ENCODE results near the gene FTO. TPM values are rescaled to one million over a fixed set of nuclear protein-coding genes. Genes with fewer than 3 reads are reported as not detected.
A peak's percentile ranks its signal among the peaks of the same experiment; 100 is the strongest.

The FTO gene
- total and polyA plus RNA-seq, 2 donors from 2014 or later, result 22.3 to 116 TPM

DNA sequence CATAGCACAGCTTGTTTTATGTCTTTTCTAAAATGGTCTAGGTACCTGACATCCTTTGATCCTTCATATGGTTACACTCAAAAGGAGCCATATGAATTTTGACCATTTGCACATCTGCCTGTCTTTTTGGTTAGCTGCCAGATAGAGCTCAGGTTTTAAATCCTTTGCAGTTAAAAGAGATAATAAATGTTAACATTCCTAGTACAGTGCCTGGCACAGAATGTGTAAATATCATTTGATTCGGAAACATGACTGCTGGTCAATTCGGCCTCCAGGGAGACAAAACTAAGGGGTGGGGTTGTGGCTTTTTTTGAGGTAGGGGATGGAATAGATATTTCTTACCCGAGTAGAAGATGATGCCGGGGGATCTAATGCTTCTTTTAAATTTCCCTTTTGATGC, 64.2 kb downstream of the FTO start:
- Histone ChIP-seq H3K4me3 (ENCODE audit: low read length in 3 of 3) (no peak overlapping the region), H3K9ac (ENCODE audit: low read length in 3 of 3) (no peak overlapping the region), H3K4me1 (ENCODE audit: control insufficient read depth in 2 of 3, insufficient read depth in 2 of 3, low read depth in 1 of 3, low read length in 3 of 3) (peaks cover 0 to 31% (median 0%) of the 10 kb centered on the region in 3 donors), H3K9me3 (ENCODE audit: control insufficient read depth in 2 of 3, insufficient read depth in 1 of 3, low read length in 3 of 3) (no peaks in the 10 kb centered on the region), H3K36me3 (ENCODE audit: control insufficient read depth in 2 of 3, insufficient read depth in 3 of 3, low read length in 3 of 3) (no peaks in the 10 kb centered on the region), H3K27me3 (ENCODE audit: control insufficient read depth, insufficient read depth, low read length) (no peaks in the 10 kb centered on the region), H3K27ac (ENCODE audit: low read depth in 2 of 2, low read length in 2 of 2) (no peak overlapping the region)
- DNase-seq (no peak), FAIRE-seq (no peak)
- TF ChIP-seq, protein P1, sequence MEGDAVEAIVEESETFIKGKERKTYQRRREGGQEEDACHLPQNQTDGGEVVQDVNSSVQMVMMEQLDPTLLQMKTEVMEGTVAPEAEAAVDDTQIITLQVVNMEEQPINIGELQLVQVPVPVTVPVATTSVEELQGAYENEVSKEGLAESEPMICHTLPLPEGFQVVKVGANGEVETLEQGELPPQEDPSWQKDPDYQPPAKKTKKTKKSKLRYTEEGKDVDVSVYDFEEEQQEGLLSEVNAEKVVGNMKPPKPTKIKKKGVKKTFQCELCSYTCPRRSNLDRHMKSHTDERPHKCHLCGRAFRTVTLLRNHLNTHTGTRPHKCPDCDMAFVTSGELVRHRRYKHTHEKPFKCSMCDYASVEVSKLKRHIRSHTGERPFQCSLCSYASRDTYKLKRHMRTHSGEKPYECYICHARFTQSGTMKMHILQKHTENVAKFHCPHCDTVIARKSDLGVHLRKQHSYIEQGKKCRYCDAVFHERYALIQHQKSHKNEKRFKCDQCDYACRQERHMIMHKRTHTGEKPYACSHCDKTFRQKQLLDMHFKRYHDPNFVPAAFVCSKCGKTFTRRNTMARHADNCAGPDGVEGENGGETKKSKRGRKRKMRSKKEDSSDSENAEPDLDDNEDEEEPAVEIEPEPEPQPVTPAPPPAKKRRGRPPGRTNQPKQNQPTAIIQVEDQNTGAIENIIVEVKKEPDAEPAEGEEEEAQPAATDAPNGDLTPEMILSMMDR (IDR thresholded peaks at IDR 0.05; ENCODE audit: borderline replicate concordance, extremely low read depth, insufficient read depth), result no peak
- intact Hi-C loops (cut with DNase I), result no loop called here

DNA sequence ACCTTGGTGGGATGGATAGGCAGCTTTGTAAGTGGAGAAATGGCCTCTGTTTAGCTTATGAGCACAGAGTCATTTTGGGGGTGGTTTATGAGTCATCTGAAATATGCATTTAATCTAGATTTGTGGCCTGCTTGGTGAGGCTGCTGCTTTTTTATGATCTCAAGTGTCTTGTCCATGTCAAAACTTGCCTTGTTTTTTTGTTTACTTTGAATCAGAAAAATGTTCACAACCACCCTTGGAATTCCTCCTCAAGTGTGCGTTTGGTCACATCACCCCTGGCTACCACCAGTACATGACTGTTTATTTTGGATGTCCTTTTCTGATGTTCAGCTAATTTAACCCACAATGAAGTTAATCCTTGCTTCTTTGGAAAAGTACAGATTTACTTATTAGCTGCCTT, 64.6 kb downstream of the FTO start:
- intact Hi-C loops (cut with DNase I), result no loop called here
- no peak overlapping the region for H3K27ac ChIP-seq (ENCODE audit: low read depth in 2 of 2, low read length in 2 of 2)
- no peak for FAIRE-seq

GRCh38 chr16:53769185-53769584, 65.2 kb downstream of the FTO start:
- DNase-seq, result no peak
- TF ChIP-seq, protein P1 (IDR thresholded peaks at IDR 0.05; ENCODE audit: borderline replicate concordance, extremely low read depth, insufficient read depth), result no peak
- Histone ChIP-seq H3K4me1 (ENCODE audit: control insufficient read depth in 2 of 3, insufficient read depth in 2 of 3, low read depth in 1 of 3, low read length in 3 of 3) (peaks cover 0 to 26% (median 4%) of the 10 kb centered on the region in 3 donors), H3K36me3 (ENCODE audit: control insufficient read depth in 2 of 3, insufficient read depth in 3 of 3, low read length in 3 of 3) (no peaks in the 10 kb centered on the region), H3K9me3 (ENCODE audit: control insufficient read depth in 2 of 3, insufficient read depth in 1 of 3, low read length in 3 of 3) (no peaks in the 10 kb centered on the region), H3K27ac (ENCODE audit: low read depth in 2 of 2, low read length in 2 of 2) (peak overlapping the region in 1 of 2 donors; percentile 2), H3K4me3 (ENCODE audit: low read length in 3 of 3) (no peak overlapping the region), H3K27me3 (ENCODE audit: control insufficient read depth, insufficient read depth, low read length) (no peaks in the 10 kb centered on the region), H3K9ac (ENCODE audit: low read length in 3 of 3) (no peak overlapping the region)
- intact Hi-C loops (cut with DNase I), result no loop called here
- no peak for FAIRE-seq

More for the DNA sequence above, 64.6 kb downstream of the FTO start:
- Histone ChIP-seq H3K9me3 (ENCODE audit: control insufficient read depth in 2 of 3, insufficient read depth in 1 of 3, low read length in 3 of 3) (no peaks in the 10 kb centered on the region), H3K9ac (ENCODE audit: low read length in 3 of 3) (no peak overlapping the region), H3K27me3 (ENCODE audit: control insufficient read depth, insufficient read depth, low read length) (no peaks in the 10 kb centered on the region), H3K4me3 (ENCODE audit: low read length in 3 of 3) (no peak overlapping the region), H3K36me3 (ENCODE audit: control insufficient read depth in 2 of 3, insufficient read depth in 3 of 3, low read length in 3 of 3) (no peaks in the 10 kb centered on the region), H3K4me1 (ENCODE audit: control insufficient read depth in 2 of 3, insufficient read depth in 2 of 3, low read depth in 1 of 3, low read length in 3 of 3) (peaks cover 0 to 26% (median 4%) of the 10 kb centered on the region in 3 donors)
- TF ChIP-seq, protein P1 (IDR thresholded peaks at IDR 0.05; ENCODE audit: borderline replicate concordance, extremely low read depth, insufficient read depth), result no peak
- DNase-seq, result no peak

GRCh38 chr16:53769787-53770186, 65.8 kb downstream of the FTO start:
- Histone ChIP-seq H3K4me1 (ENCODE audit: control insufficient read depth in 2 of 3, insufficient read depth in 2 of 3, low read depth in 1 of 3, low read length in 3 of 3) (peaks cover 0 to 26% (median 4%) of the 10 kb centered on the region in 3 donors), H3K4me3 (ENCODE audit: low read length in 3 of 3) (no peak overlapping the region), H3K27ac (ENCODE audit: low read depth in 2 of 2, low read length in 2 of 2) (no peak overlapping the region), H3K27me3 (ENCODE audit: control insufficient read depth, insufficient read depth, low read length) (no peaks in the 10 kb centered on the region), H3K9ac (ENCODE audit: low read length in 3 of 3) (no peak overlapping the region), H3K9me3 (ENCODE audit: control insufficient read depth in 2 of 3, insufficient read depth in 1 of 3, low read length in 3 of 3) (no peaks in the 10 kb centered on the region), H3K36me3 (ENCODE audit: control insufficient read depth in 2 of 3, insufficient read depth in 3 of 3, low read length in 3 of 3) (no peaks in the 10 kb centered on the region)
- TF ChIP-seq, protein P1 (IDR thresholded peaks at IDR 0.05; ENCODE audit: borderline replicate concordance, extremely low read depth, insufficient read depth), result no peak
- FAIRE-seq (no peak), DNase-seq (no peak)
- intact Hi-C loops (cut with DNase I), result no loop called here

Measured in kidney (tissue), 14 donors.